ENCODE measurements around the gene SSH3. TPM values are rescaled to one million over a fixed set of nuclear protein-coding genes. Genes with fewer than 3 reads are reported as not detected.

Gene SSH3
- total RNA-seq, 1 experiment from 2014 or later: 73.0 TPM

DNA sequence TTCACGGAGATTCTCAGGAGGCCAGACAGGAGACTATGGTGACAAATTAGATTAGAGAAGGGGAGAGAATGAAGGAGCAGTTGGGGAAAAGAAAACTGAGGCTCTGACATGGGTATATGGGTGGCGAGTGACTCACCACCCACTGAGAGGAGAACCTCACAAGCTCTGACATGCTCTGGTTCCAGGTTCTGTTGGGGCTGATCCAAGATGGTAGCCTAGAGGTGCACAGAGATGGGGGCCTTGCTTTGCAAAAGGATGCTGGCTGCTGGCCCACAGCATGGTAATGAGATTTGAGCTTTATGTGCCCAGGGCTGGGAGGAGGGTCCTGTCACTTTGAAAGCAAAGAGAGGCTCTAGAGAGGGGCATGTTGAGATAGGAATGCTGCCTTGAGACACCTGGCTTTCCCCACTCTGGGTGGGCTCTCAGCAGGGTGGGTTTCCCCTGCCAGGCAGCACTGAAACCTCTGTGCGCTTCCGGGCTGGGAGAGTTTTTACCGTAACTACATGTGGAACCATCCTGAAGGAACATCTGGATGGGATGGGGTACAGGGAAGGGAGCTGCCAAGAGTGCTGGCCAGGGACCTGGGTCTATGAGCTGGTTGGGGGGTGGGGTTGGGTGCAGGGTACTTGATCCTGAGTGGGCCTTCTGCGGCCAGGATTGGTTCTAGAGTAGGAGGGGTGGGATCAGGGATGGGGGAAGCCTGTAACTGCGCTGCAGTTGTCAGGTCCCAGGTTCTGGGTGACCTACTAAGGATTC, 38.3 kb upstream of the SSH3 start:
- no peaks in the 10 kb centered on the region for H3K9me3 Mint-ChIP-seq (ENCODE audit: low read depth, unreplicated experiment)
- H3K4me3 Mint-ChIP-seq (ENCODE audit: low read depth, unreplicated experiment): peak overlapping the region; percentile 100
- TF ChIP-seq, protein P1, sequence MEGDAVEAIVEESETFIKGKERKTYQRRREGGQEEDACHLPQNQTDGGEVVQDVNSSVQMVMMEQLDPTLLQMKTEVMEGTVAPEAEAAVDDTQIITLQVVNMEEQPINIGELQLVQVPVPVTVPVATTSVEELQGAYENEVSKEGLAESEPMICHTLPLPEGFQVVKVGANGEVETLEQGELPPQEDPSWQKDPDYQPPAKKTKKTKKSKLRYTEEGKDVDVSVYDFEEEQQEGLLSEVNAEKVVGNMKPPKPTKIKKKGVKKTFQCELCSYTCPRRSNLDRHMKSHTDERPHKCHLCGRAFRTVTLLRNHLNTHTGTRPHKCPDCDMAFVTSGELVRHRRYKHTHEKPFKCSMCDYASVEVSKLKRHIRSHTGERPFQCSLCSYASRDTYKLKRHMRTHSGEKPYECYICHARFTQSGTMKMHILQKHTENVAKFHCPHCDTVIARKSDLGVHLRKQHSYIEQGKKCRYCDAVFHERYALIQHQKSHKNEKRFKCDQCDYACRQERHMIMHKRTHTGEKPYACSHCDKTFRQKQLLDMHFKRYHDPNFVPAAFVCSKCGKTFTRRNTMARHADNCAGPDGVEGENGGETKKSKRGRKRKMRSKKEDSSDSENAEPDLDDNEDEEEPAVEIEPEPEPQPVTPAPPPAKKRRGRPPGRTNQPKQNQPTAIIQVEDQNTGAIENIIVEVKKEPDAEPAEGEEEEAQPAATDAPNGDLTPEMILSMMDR (IDR thresholded peaks at IDR 0.05; ENCODE audit: unreplicated experiment): no peak
- DNase-seq: no peak
- intact Hi-C loops (cut with micrococcal nuclease; ENCODE audit: unreplicated experiment): loop anchor here (10.0 kb wide), 1 partner anchor 120 kb away; no protein-coding TSS in a partner anchor
- peaks cover 41% of the 10 kb centered on the region for H3K36me3 Mint-ChIP-seq (ENCODE audit: insufficient read depth, unreplicated experiment)
- H3K27me3 Mint-ChIP-seq (ENCODE audit: unreplicated experiment): no peaks in the 10 kb centered on the region
- no TSS peak for BruUV-seq (replicated peaks)
- peak overlapping the region; percentile 66 for H3K27ac Mint-ChIP-seq (ENCODE audit: unreplicated experiment)
- peaks cover 38% of the 10 kb centered on the region for H3K4me1 Mint-ChIP-seq (ENCODE audit: low read depth, unreplicated experiment)
- CTCF ChIA-PET: interaction anchor here (1.3 kb wide), 1 partner anchor 52 kb away, joined by 6 read pairs; no protein-coding TSS in a partner anchor

DNA sequence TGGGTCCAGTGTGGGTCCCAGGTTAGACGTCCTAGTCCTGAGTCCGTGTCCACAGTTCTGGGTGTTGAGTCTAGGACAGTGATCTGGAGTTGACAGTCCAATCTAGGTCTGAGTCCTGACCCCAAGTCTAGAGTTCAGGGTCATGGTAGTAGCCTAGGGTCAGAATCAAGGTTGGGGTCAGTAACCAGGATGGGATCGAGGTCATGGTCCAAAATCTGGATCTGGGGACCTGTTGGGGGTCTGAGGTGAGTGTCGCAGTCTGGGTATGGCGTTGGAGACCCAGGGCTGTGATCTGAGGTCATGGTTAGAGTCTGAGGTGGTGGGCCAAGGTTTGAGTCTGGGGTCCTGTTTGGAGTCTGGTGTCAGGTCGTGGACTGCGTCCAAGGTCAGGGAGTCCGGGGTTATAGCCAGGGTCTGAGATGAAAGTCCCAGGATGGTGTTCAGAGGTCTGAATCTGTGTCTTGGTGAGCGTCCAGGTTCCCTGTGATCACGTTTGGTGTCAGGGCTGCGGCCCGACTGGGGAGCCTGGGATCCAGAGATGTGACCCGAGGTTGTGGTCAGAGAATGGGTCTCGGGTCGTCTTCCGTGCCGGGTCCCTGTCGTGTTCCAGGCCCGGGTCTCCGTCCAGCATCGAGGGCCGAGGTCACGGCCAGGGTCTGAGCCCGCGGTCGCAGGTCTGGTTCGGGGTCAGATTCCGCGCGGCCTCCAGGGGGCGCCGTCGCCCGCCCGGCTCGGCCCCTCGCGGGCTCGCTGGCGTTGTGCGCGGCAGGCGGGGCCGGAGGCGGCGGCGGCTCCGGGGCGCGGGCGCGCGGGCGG, 37.5 kb upstream of the SSH3 start:
- Mint-ChIP-seq H3K27me3 (ENCODE audit: unreplicated experiment) (no peaks in the 10 kb centered on the region), H3K9me3 (ENCODE audit: low read depth, unreplicated experiment) (no peaks in the 10 kb centered on the region), H3K4me3 (ENCODE audit: low read depth, unreplicated experiment) (peak overlapping the region; percentile 100), H3K4me1 (ENCODE audit: low read depth, unreplicated experiment) (peaks cover 46% of the 10 kb centered on the region), H3K27ac (ENCODE audit: unreplicated experiment) (peak overlapping the region; percentile 66), H3K36me3 (ENCODE audit: insufficient read depth, unreplicated experiment) (peaks cover 46% of the 10 kb centered on the region)
- CTCF ChIA-PET: interaction anchor here (1.3 to 2.4 kb wide), 2 partner anchors 52 kb away, joined by 6 to 24 read pairs; no protein-coding TSS in a partner anchor
- TF ChIP-seq, protein P1 (IDR thresholded peaks at IDR 0.05; ENCODE audit: unreplicated experiment): peak; percentile 71
- DNase-seq: peak; percentile 90
- intact Hi-C loops (cut with micrococcal nuclease; ENCODE audit: unreplicated experiment): loop anchor here (10.0 kb wide), 1 partner anchor 119 kb away; no protein-coding TSS in a partner anchor
- no TSS peak for BruUV-seq (replicated peaks)

DNA sequence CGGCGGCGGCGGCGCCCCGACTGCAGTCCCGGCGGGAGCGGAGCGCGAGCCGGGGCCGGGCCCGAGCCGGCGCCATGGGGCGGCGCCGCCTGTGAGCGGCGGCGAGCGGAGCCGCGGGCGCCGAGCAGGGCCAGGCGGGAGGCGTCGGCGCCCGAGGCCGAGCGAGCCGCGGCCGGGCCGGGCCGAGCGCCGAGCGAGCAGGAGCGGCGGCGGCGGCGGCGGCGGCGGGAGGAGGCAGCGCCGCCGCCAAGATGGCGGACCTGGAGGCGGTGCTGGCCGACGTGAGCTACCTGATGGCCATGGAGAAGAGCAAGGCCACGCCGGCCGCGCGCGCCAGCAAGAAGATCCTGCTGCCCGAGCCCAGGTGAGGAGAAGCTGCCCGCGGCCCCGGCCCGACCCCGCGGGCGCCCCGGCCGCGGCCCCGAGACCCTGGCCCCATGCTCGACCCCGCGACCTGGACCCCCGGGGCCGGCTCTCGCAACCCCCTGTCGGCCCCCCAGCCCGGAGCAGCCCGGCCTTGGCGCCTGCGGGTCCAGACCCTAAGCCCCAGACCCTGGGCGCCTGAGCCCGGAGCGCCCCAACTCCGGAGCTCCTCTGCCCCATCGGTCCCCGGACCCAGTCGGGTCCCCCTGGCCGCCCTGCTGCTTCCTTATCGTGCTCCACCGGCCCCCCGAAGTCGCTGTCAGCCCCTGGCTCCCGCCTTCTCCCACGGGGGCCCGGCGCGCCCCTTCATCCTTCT, 36.7 kb upstream of the SSH3 start, which contains the start of gene GRK2:
Gene GRK2 (plus strand): TSS at position 25 of the 739 bp plus-strand sequence. CDS start 227 bp downstream, at position 252.
- H3K4me1 Mint-ChIP-seq (ENCODE audit: low read depth, unreplicated experiment): peaks cover 45% of the 10 kb centered on the region
- H3K36me3 Mint-ChIP-seq (ENCODE audit: insufficient read depth, unreplicated experiment): peaks cover 49% of the 10 kb centered on the region
- H3K27me3 Mint-ChIP-seq (ENCODE audit: unreplicated experiment): no peaks in the 10 kb centered on the region
- intact Hi-C loops (cut with micrococcal nuclease; ENCODE audit: unreplicated experiment): loop anchor here (10.0 kb wide), 1 partner anchor 118 kb away; no protein-coding TSS in a partner anchor
- peak within 1 kb of the TSS; percentile 97 for H3K27ac Mint-ChIP-seq (ENCODE audit: unreplicated experiment)
- peak within 1 kb of the TSS; percentile 100 for H3K4me3 Mint-ChIP-seq (ENCODE audit: low read depth, unreplicated experiment)
- peak; percentile 42 for DNase-seq
- TF ChIP-seq, protein P1 (IDR thresholded peaks at IDR 0.05; ENCODE audit: unreplicated experiment): no peak
- BruUV-seq (replicated peaks): no TSS peak
- H3K9me3 Mint-ChIP-seq (ENCODE audit: low read depth, unreplicated experiment): no peaks in the 10 kb centered on the region
- CTCF ChIA-PET: interaction anchor here (0.6 to 2.4 kb wide), 3 partner anchors 51 to 116 kb away, joined by 3 to 24 read pairs (median 3); no protein-coding TSS in a partner anchor
